D721Med (cell line): Measurements from ENCODE around the gene RNU6-7.

Experiments used
- DNase-seq: peaks from one replicate; pipeline ENCODE4 v3.0.0; 2011; ENCODE audit warnings: low spot score; ENCODE audit not compliant: insufficient read length
- FAIRE-seq: peaks from 2 replicates; lab custom pipeline; 2011; peaks lifted over from hg19 to GRCh38; lab: Jason Lieb, UNC
- TF ChIP-seq, protein P1 (sequence below): IDR thresholded peaks from 2 replicates; pipeline ENCODE4 v1.5.1; 2012; ENCODE audit warnings: mild to moderate bottlenecking, control low read depth; ENCODE audit not compliant: insufficient read depth; ENCODE audit errors: missing control alignments

RNU6-7 gene

DNA sequence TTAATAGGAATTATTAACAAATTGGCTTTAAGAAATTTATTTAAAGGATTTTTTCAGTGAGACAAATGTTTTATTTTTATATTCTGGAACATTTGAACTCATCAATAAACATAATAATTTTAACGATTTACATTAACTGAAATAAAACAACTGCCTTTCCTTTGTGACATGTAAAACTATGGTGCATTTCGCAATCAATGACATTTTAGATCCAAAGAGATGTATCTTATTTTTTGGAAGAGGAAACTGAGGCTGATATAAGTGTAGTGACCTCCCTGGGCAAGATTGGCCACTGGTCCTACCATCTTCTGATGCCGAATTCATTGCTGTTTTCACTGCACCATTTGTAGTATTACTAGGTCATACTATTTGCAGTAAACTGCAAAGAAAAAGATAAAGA is 3.7 kb downstream of the RNU6-7 start:
- DNase-seq (no peak), FAIRE-seq (no peak)
- TF ChIP-seq, protein P1, sequence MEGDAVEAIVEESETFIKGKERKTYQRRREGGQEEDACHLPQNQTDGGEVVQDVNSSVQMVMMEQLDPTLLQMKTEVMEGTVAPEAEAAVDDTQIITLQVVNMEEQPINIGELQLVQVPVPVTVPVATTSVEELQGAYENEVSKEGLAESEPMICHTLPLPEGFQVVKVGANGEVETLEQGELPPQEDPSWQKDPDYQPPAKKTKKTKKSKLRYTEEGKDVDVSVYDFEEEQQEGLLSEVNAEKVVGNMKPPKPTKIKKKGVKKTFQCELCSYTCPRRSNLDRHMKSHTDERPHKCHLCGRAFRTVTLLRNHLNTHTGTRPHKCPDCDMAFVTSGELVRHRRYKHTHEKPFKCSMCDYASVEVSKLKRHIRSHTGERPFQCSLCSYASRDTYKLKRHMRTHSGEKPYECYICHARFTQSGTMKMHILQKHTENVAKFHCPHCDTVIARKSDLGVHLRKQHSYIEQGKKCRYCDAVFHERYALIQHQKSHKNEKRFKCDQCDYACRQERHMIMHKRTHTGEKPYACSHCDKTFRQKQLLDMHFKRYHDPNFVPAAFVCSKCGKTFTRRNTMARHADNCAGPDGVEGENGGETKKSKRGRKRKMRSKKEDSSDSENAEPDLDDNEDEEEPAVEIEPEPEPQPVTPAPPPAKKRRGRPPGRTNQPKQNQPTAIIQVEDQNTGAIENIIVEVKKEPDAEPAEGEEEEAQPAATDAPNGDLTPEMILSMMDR, result no peak

DNA sequence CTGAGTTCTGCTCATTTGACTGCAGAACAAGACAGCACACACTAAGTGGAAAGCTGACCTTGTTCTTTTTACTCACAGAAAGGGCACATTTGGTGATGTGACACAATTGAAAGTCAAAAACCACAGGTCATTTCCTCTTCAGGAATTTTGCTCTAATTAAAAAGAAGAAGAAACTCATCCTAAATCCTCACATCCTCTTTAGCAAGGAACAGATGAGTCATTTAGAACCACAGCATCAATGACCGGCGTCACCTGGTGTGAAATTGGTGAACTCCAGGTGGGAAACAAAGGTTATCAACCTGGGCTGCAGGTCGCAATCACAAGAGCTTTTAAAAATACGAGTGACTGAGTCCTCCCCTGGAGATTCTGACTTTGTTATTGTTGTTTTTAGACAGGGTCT is 4.1 kb downstream of the RNU6-7 start:
- DNase-seq (no peak), FAIRE-seq (no peak)
- TF ChIP-seq, protein P1, result no peak

DNA sequence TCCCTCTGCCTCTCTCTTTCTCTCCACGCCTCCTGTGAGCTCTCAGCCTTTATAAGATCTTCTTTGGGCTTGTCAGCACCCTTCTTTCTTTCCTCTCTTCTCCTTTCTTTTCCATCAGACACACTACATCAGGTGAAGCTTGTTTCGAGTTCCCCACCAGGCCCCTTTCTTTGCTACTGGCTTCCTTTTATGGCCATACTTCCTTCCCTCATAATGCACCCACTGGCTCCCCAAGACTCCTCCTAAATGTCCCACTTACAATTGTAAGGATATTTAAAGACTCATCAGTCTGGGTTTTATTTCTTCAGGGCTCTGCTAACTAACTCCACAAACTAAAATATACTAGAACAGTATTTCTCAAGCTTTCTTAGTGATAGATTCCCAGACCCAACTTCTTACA is 4.7 kb downstream of the RNU6-7 start:
- DNase-seq, result no peak
- no peak for FAIRE-seq
- TF ChIP-seq, protein P1, result no peak

DNA sequence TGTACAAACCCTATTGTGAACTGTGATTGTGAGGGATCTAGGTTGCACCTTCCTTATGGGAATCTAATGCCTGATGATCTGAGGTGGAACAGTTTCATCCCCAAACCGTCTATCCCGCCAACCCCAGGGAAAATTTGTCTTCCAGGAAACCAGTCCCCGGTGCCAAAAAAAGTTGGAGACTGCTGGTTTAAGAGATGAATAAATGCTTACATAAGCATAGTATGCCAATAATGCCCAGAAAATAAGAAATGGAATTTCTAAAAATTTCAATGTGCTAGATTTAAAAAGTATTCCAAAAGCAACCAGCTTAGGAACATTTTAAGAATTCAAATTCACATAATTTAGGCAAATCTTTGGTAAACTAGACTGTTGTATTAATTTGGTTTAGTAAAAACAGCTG is 6.6 kb downstream of the RNU6-7 start:
- DNase-seq (no peak), FAIRE-seq (no peak)
- TF ChIP-seq, protein P1, result no peak

DNA sequence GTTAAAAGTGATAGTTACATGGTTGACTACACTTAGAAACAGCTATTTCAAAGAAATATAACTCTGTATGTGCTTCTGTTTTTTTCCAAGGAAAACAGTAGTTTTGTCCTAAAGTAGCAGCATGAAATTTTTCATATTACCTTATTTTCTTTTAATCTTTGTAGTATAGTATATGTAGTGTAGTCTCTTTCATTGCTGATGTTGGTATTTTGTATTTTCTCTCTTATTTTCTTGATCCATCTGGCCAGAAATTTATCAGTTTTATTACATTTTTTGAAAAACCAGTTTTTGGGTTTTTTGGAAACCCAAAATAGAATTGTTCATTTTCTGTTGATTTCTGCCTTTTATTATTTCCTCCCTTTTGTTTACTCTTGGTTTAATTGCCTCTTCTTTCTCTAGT is 7.6 kb downstream of the RNU6-7 start:
- TF ChIP-seq, protein P1, result no peak
- DNase-seq, result no peak
- FAIRE-seq, result no peak

DNA sequence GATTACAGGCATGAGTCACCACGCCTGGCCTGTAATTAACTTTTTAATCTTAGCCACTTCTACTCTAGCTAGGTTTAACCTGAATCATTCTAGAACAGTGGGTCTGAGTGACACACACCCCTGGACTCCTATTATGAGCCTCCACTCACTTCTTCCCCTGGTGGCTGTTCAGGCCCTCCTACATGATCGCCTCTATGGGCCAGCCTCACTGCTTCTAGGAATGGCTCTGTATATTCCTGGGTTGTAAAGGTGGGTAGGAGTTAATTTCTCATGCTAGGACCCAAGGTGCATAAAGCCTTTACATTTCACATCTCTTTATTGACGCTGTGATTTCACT is 9.2 kb downstream of the RNU6-7 start:
- no peak for FAIRE-seq
- DNase-seq, result no peak
- TF ChIP-seq, protein P1, result no peak

DNA sequence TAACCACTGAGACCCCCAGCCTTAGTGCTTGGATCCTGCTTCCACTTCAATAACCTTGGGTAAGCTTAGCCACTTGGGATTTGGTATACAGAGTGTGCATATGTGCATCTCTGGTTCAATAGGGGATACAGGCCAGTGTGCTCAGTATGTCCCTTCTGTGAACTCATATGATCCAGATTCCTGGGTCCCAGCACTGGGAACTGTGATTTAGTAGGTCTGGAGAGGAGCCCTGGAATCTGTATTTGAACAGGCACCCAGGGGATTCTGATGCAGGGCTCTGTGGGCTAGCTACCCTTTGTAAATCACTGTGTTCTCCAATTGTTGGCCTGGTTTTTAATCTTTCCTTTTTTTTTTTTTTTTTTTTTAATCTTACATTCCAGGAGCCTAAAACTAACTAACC is 11.0 kb downstream of the RNU6-7 start:
- FAIRE-seq (no peak), DNase-seq (no peak)
- TF ChIP-seq, protein P1, result no peak
